ENCODE results near the gene METTL22.

GRCh38 chr16:8634991-8635736, 13.7 kb downstream of the METTL22 start:
- TF ChIP-seq POLR2AphosphoS5 (IDR thresholded peaks at IDR 0.05; ENCODE audit: insufficient read depth, low read depth, low read length) = no peak
- peak; percentile 21 to 22 for TF ChIP-seq CTCF (IDR thresholded peaks at IDR 0.05; ENCODE audit: extremely low read depth in 1 of 2, insufficient read depth in 1 of 2, low read depth in 1 of 2, low read length in 2 of 2)
- no peak for TF ChIP-seq POLR2A (IDR thresholded peaks at IDR 0.05; ENCODE audit: low read depth, low read length)
- no peak for TF ChIP-seq GATA2 (IDR thresholded peaks at IDR 0.05; ENCODE audit: insufficient read depth, insufficient read length, low read depth, low read length)
- no peak for TF ChIP-seq EZH2 (IDR thresholded peaks at IDR 0.05; ENCODE audit: borderline replicate concordance, low read depth, low read length, severe bottlenecking)
